ENCODE data around the gene AGO3. TPM values are rescaled to one million over a fixed set of nuclear protein-coding genes. Genes with fewer than 3 reads are reported as not detected.

Gene AGO3
- total and polyA plus RNA-seq, 10 of the 15 experiments (the other 5 are each of a cell fraction or from before 2014, with no cell fraction given), result 3.9 to 35.2 (median 12.5) TPM

GRCh38 chr1:36085126-36085525 is 154.2 kb downstream of the AGO3 start:
- 79% methylated on average over 9 of the region's 9 CpGs for WGBS (ENCODE audit: insufficient coverage, insufficient replicate concordance, low lambda C conversion rate, missing lambda C conversion rate)

More at GRCh38 chr1:36085126-36085525, 154.2 kb downstream of the AGO3 start:
- TF ChIP-seq E2F4 (IDR thresholded peaks at IDR 0.05; ENCODE audit: low read depth, low read length), result no peak
- no peak for TF ChIP-seq ETV6 (conservative IDR thresholded peaks at IDR 0.05 in 1 of 2, IDR thresholded peaks at IDR 0.05 in 1 of 2; ENCODE audit: borderline replicate concordance in 1 of 2, low read depth in 1 of 2)
- no peak for TF ChIP-seq CREB1 (IDR thresholded peaks at IDR 0.05; ENCODE audit: low read depth)
- no peak for TF ChIP-seq RFX5 (IDR thresholded peaks at IDR 0.05; ENCODE audit: low read depth, low read length)
- no peak for TF ChIP-seq STAT3 (IDR thresholded peaks at IDR 0.05; ENCODE audit: low read depth, low read length)
- TF ChIP-seq NFYB (IDR thresholded peaks at IDR 0.05; ENCODE audit: insufficient read depth, low read depth, low read length), result no peak
- no peak for TF ChIP-seq ZSCAN29 (IDR thresholded peaks at IDR 0.05)
- Histone ChIP-seq H2AFZ (ENCODE audit: control insufficient read depth, low read depth, low read length) (no peak overlapping the region), H3K4me2 (ENCODE audit: control insufficient read depth, insufficient read depth) (no peak overlapping the region), H3K9me3 (replicated peaks; ENCODE audit: control insufficient read depth, insufficient read depth, low read length) (no peaks in the 10 kb centered on the region), H4K20me1 (ENCODE audit: control insufficient read depth, insufficient read depth) (no peaks in the 10 kb centered on the region), H3K36me3 (ENCODE audit: control insufficient read depth in 2 of 2, insufficient read depth in 2 of 2, low read length in 1 of 2) (no peaks in the 10 kb centered on the region), H3K79me2 (ENCODE audit: control insufficient read depth, insufficient read depth, low read length) (peaks cover 14% of the 10 kb centered on the region), H3K4me1 (ENCODE audit: control insufficient read depth, insufficient read depth, low read length) (no peaks in the 10 kb centered on the region; the same call in 1 of the 2 replicates), H3K9ac (ENCODE audit: control insufficient read depth, insufficient read depth, low read length) (no peak overlapping the region), H3K4me3 (no peak overlapping the region), H3K27me3 (replicated peaks in 1 of 2; ENCODE audit: control insufficient read depth in 2 of 2, insufficient read depth in 2 of 2, low read length in 1 of 2) (no peaks in the 10 kb centered on the region; a peak in 1 of 4 replicates), H3K27ac (ENCODE audit: control insufficient read depth, insufficient read depth) (no peak overlapping the region)
- BruUV-seq (replicated peaks), result no TSS peak
- ChIA-PET CTCF (no interaction called here), POLR2A (no interaction called here), SMC1A (ENCODE audit: uncharacterized antibody, unreplicated experiment) (no interaction called here), RAD21 (ENCODE audit: unreplicated experiment) (no interaction called here)
- in situ Hi-C loops (cut with MboI) (no loop called here), intact Hi-C loops (cut with micrococcal nuclease; ENCODE audit: unreplicated experiment) (loop anchor here (5.0 to 10.0 kb wide), 2 partner anchors 200 to 228 kb away; partner anchors contain the start of gene AGO1)
- FAIRE-seq, result no peak
- no peak for DNase-seq (ENCODE audit: low read depth, low spot score)
- no peak for ATAC-seq
